Sigmoid colon (tissue), 7 donors: ENCODE measurements around the gene KIF5A. TPM values are rescaled to one million over a fixed set of nuclear protein-coding genes. Genes with fewer than 3 reads are reported as not detected.
A peak's percentile ranks its signal among the peaks of the same experiment; 100 is the strongest.

Experiments
- DNase-seq: peaks from one replicate; pipeline ENCODE4 v3.0.0-alpha.2; 2019
- H3K27ac ChIP-seq, 4 donors: fragments of 200-600 bp; sonication (generic); one replicate each; pipeline ENCODE4 v1.5.1; 2016 to 2019; ENCODE audit warnings: mild to moderate bottlenecking in 1 of 4
- H3K27me3 ChIP-seq, 3 donors: fragments of 200-600 bp; sonication (generic); one replicate each; pipeline ENCODE4 v1.5.1; 2019; ENCODE audit warnings: mild to moderate bottlenecking in 1 of 3
- H3K36me3 ChIP-seq, 4 donors: fragments of 200-600 bp; sonication (generic); one replicate each; pipeline ENCODE4 v1.5.1; 2016 to 2019
- H3K4me1 ChIP-seq, 4 donors: fragments of 200-600 bp; sonication (generic); one replicate each; pipeline ENCODE4 v1.5.1; 2017 to 2019
- H3K4me3 ChIP-seq, 4 donors: fragments of 200-600 bp; sonication (generic); one replicate each; pipeline ENCODE4 v1.5.1; 2017 to 2019; ENCODE audit warnings: mild to moderate bottlenecking in 2 of 4, moderate library complexity in 1 of 4
- H3K9me3 ChIP-seq, 4 donors: fragments of 200-600 bp in 3 of 4; sonication (generic) in 3 of 4; one replicate each; pipeline versions ENCODE4 v1.5.1 to v1.6.1; 2013 to 2019
- EP300 ChIP-seq, 4 donors: sonication (generic); formaldehyde crosslinking; IDR thresholded peaks; one replicate each; pipeline ENCODE4 v1.6.1; 2017; ENCODE audit warnings: antibody characterized with exemption in 4 of 4
- POLR2A ChIP-seq, 2 donors: fragments of 450-650 bp; IDR thresholded peaks; one replicate each; pipeline ENCODE4 v1.6.1; 2016; ENCODE audit warnings: antibody characterized with exemption in 2 of 2, mild to moderate bottlenecking in 2 of 2, moderate library complexity in 2 of 2
- POLR2AphosphoS5 ChIP-seq, 4 donors: sonication (generic); formaldehyde crosslinking; IDR thresholded peaks; one replicate each; pipeline ENCODE4 v1.6.1; 2017; ENCODE audit warnings: antibody characterized with exemption in 4 of 4
- WGBS, 2 donors: extraction: QIAGEN DNeasy Blood & Tissue Kit; methylation state at CpG; one replicate each; pipeline ENCODE4 v1.1.7; 2013; 5-methylcytosine and 5-hydroxymethylcytosine counted together
- intact Hi-C: fragments of 100-400 bp; cut with DNase I; formaldehyde crosslinking; loops from one replicate; pipeline ENCODE4 v1.15.1; 2023
- polyA plus RNA-seq, 3 donors: library from polyadenylated mRNA; stranded (reverse); fragments of 200-250 nt; gene quantifications; one replicate each; pipeline ENCODE4 v1.2.3, GENCODE V29; 2013
- total RNA-seq, 4 donors: library from RNA; depleted of rRNA; stranded (reverse); fragments of >200 nt; gene quantifications; one replicate each; pipeline ENCODE4 v1.1.0, GENCODE V29; 2016
- TF ChIP-seq, protein P1 (sequence below), 4 experiments: fragments of 450-650 bp in 3 of 4; fragments of 200-600 bp in 1 of 4; IDR thresholded peaks; one replicate each; pipeline ENCODE4 v1.5.1; 2016 to 2019; ENCODE audit warnings: antibody characterized with exemption in 4 of 4, mild to moderate bottlenecking in 3 of 4, moderate library complexity in 2 of 4
- donor health status: healthy with polysubstance abuse.
- donor health status: Bipolar disorder and iron deficiency.
- donor health status: healthy.

Gene KIF5A
- total and polyA plus RNA-seq, 7 donors, result under 0.01 to 8.9 (median 3.6) TPM

DNA sequence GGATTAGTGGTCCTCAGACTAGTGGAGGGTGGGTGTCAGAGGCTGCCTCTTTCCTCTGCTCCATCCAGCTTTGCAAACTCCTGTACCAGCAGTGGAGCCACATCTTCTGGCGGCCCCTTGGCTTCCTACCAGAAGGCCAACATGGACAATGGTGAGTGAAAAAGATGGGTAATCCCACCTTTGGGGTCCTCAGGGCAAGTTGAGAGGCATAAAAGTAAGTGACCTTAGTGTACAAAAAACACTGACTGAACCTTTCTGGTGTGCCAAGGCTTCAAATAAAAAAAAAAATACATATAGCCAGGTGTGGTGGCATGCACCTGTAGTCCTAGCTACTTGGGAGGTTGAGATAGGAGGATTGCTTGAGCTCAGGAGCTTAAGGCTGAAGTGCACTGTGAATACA lies 32.0 kb downstream of the KIF5A start:
- TF ChIP-seq, protein P1, sequence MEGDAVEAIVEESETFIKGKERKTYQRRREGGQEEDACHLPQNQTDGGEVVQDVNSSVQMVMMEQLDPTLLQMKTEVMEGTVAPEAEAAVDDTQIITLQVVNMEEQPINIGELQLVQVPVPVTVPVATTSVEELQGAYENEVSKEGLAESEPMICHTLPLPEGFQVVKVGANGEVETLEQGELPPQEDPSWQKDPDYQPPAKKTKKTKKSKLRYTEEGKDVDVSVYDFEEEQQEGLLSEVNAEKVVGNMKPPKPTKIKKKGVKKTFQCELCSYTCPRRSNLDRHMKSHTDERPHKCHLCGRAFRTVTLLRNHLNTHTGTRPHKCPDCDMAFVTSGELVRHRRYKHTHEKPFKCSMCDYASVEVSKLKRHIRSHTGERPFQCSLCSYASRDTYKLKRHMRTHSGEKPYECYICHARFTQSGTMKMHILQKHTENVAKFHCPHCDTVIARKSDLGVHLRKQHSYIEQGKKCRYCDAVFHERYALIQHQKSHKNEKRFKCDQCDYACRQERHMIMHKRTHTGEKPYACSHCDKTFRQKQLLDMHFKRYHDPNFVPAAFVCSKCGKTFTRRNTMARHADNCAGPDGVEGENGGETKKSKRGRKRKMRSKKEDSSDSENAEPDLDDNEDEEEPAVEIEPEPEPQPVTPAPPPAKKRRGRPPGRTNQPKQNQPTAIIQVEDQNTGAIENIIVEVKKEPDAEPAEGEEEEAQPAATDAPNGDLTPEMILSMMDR (IDR thresholded peaks at IDR 0.05), result no peak
- TF ChIP-seq POLR2AphosphoS5 (IDR thresholded peaks at IDR 0.05) (no peak), POLR2A (IDR thresholded peaks at IDR 0.05) (no peak)
- Histone ChIP-seq H3K36me3 (no peaks in the 10 kb centered on the region), H3K27ac (no peak overlapping the region), H3K4me3 (no peak overlapping the region), H3K9me3 (no peaks in the 10 kb centered on the region), H3K27me3 (no peaks in the 10 kb centered on the region), H3K4me1 (no peaks in the 10 kb centered on the region)
- no peak for DNase-seq
- WGBS, 2 donors, result 92 to 93% methylated on average over 1 of the region's 1 CpG
- intact Hi-C loops, result loop anchor here (5.0 kb wide), 1 partner anchor 110 kb away; the partner anchor contains the start of gene OS9

DNA sequence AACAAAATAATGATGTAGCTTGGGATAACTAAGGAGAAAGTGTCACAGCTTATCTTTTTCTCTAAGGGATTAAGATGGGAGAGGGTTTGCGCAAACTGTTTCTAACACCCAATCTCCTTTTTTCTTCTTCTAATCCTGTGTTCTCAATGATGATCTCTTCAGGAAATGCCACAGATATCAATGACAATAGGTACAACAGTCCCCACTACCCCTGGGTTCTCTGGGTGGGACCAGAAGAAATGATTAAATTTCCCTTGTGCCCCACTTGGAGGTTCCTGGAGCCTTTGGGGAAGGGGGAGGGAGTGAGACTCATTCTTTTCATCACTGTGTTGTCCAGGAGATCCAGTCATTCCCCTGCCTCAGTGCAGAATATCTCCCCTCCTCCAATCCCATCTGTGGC lies 32.6 kb downstream of the KIF5A start:
- H3K9me3 ChIP-seq, result no peaks in the 10 kb centered on the region
- no peak overlapping the region for H3K27ac ChIP-seq
- intact Hi-C loops, result loop anchor here (5.0 kb wide), 1 partner anchor 110 kb away; the partner anchor contains the start of gene OS9
- DNase-seq, result no peak
- WGBS, 2 donors, result 97 to 100% methylated on average over 1 of the region's 1 CpG
- H3K36me3 ChIP-seq, result no peaks in the 10 kb centered on the region
- H3K27me3 ChIP-seq, result no peaks in the 10 kb centered on the region
- no peak overlapping the region for H3K4me3 ChIP-seq
- TF ChIP-seq POLR2AphosphoS5 (IDR thresholded peaks at IDR 0.05) (no peak), POLR2A (IDR thresholded peaks at IDR 0.05) (no peak), EP300 (IDR thresholded peaks at IDR 0.05) (no peak)
- TF ChIP-seq, protein P1 (IDR thresholded peaks at IDR 0.05), result no peak
- no peaks in the 10 kb centered on the region for H3K4me1 ChIP-seq

DNA sequence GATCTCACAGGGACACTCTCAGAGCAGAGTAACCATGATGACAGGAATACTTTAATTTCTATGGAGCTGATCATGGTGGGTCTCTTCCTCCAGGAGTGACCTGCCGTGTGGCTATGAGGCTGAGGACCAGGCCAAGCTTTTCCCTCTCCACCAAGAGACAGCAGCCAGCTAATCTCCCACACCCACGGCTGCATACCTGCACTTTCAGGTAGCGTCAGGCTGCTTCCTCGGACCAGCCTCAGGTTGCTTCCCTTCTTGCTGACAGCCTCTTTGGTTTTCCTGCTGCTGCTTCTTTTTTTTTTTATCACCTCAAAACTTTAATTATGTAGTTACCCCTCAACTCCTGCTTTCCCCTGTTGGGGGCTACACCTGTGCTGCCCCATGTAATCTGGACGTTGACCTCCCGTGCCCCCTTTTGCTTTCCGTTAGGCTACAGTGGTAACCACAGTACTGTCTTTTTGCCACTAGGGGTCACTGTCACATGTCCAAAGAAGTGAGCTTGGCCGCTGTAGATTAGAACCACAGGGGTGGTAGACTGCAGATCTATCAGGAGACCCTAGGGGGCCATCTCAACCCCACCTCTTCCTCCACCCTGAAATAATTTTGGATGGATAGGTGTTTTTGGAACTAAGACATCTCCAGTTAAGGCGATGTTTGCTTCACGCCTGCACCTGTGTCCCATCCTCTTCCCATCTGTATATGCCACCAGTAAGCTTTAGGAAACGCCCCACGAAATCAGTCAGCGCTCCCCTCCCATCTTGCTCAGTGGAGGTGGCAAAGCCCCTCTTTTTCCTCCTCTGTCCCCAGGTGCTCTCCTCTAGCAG lies 33.4 kb downstream of the KIF5A start:
- 40 to 51% methylated on average over 13 of the region's 13 CpGs for WGBS, 2 donors
- Histone ChIP-seq H3K27me3 (peaks cover 0 to 3% (median 0%) of the 10 kb centered on the region in 3 donors), H3K36me3 (no peaks in the 10 kb centered on the region), H3K27ac (no peak overlapping the region), H3K4me3 (no peak overlapping the region), H3K4me1 (no peaks in the 10 kb centered on the region), H3K9me3 (no peaks in the 10 kb centered on the region)
- peak; percentile 86 for DNase-seq
- TF ChIP-seq, protein P1 (IDR thresholded peaks at IDR 0.05), result peak; percentile 96 to 97 (median 97)
- no peak for TF ChIP-seq POLR2A (IDR thresholded peaks at IDR 0.05)
- intact Hi-C loops, result loop anchor here (1.0 to 5.0 kb wide), 2 partner anchors 38 to 109 kb away; partner anchors contain the start of gene OS9

DNA sequence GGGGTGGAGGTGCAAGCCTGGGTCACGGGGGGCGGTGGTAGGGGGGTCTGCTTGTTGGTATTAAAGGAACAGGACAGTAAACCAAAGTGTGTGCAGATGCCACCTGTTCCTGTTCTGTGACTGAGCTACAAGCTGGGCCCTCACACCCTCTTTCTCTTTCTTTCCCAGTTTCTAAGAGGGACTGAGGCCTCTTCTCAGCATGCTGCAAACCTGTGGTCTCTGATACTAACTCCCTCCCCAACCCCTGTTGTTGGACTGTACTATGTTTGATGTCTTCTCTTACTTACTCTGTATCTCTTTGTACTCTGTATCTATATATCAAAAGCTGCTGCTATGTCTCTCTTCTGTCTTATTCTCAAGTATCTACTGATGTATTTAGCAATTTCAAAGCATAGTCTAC lies 34.2 kb downstream of the KIF5A start:
- intact Hi-C loops, result loop anchor here (5.0 kb wide), 1 partner anchor 108 kb away; the partner anchor contains the start of gene OS9
- 96 to 99% methylated on average over 2 of the region's 2 CpGs for WGBS, 2 donors
- no peaks in the 10 kb centered on the region for H3K4me1 ChIP-seq
- H3K9me3 ChIP-seq, result no peaks in the 10 kb centered on the region
- no peaks in the 10 kb centered on the region for H3K36me3 ChIP-seq
- TF ChIP-seq POLR2AphosphoS5 (IDR thresholded peaks at IDR 0.05), result no peak
- TF ChIP-seq, protein P1 (IDR thresholded peaks at IDR 0.05), result no peak
- no peak for TF ChIP-seq POLR2A (IDR thresholded peaks at IDR 0.05)
- TF ChIP-seq EP300 (IDR thresholded peaks at IDR 0.05), result no peak
- H3K27ac ChIP-seq, result no peak overlapping the region
- H3K27me3 ChIP-seq, result peaks cover 0 to 3% (median 0%) of the 10 kb centered on the region in 3 donors
- no peak overlapping the region for H3K4me3 ChIP-seq
- DNase-seq, result no peak
